ENCODE results near the gene IFNGR2. TPM values are rescaled to one million over a fixed set of nuclear protein-coding genes. Genes with fewer than 3 reads are reported as not detected.
"Not testable (repeated sequence)": the region's sequence is repeated elsewhere in the genome, so short reads cannot be mapped to it uniquely, and the experiment has no call there.

IFNGR2 gene
- total and polyA plus RNA-seq, 7 donors, result 11.7 to 42.9 (median 24.7) TPM

GRCh38 chr21:33359446-33359845 is 43.8 kb upstream of the IFNGR2 start:
- no peak overlapping the region for H3K4me3 ChIP-seq
- no peak overlapping the region for H3K27ac ChIP-seq
- WGBS, 3 donors, result 76 to 87% (median 83%) methylated on average over 4 of the region's 4 CpGs
- TF ChIP-seq CTCF (IDR thresholded peaks at IDR 0.05), result no peak
- H3K36me3 ChIP-seq (ENCODE audit: insufficient read depth in 1 of 2, low read depth in 1 of 2), result peaks cover 1 to 37% of the 10 kb centered on the region in 2 donors
- no peak for DNase-seq
- intact Hi-C loops (cut with DNase I), result no loop called here
- ATAC-seq, result no peak
- peaks cover 12% of the 10 kb centered on the region for H3K4me1 ChIP-seq
- H3K27me3 ChIP-seq (ENCODE audit: insufficient read depth in 3 of 3, low read length in 2 of 3), result no peaks in the 10 kb centered on the region
- no peaks in the 10 kb centered on the region for H3K9me3 ChIP-seq

- Histone ChIP-seq H3K27me3 (ENCODE audit: insufficient read depth in 3 of 3, low read length in 2 of 3) (no peaks in the 10 kb centered on the region), H3K27ac (peak overlapping the region; percentile 0), H3K36me3 (ENCODE audit: insufficient read depth in 1 of 2, low read depth in 1 of 2) (peaks cover 0 to 28% of the 10 kb centered on the region in 2 donors), H3K4me1 (peaks cover 12% of the 10 kb centered on the region), H3K9me3 (no peaks in the 10 kb centered on the region), H3K4me3 (no peak overlapping the region)
- DNase-seq (no peak), ATAC-seq (peak in 1 of 4 donors; percentile 20)
- 62 to 77% (median 73%) methylated on average over 6 of the region's 6 CpGs for WGBS, 3 donors
- intact Hi-C loops (cut with DNase I), result loop anchor here (5.0 kb wide), 2 partner anchors 87 to 163 kb away; no protein-coding TSS in a partner anchor
- TF ChIP-seq CTCF (IDR thresholded peaks at IDR 0.05), result no peak
These were observed 42.9 kb upstream of the IFNGR2 start for GRCh38 chr21:33360281-33360680.

DNA sequence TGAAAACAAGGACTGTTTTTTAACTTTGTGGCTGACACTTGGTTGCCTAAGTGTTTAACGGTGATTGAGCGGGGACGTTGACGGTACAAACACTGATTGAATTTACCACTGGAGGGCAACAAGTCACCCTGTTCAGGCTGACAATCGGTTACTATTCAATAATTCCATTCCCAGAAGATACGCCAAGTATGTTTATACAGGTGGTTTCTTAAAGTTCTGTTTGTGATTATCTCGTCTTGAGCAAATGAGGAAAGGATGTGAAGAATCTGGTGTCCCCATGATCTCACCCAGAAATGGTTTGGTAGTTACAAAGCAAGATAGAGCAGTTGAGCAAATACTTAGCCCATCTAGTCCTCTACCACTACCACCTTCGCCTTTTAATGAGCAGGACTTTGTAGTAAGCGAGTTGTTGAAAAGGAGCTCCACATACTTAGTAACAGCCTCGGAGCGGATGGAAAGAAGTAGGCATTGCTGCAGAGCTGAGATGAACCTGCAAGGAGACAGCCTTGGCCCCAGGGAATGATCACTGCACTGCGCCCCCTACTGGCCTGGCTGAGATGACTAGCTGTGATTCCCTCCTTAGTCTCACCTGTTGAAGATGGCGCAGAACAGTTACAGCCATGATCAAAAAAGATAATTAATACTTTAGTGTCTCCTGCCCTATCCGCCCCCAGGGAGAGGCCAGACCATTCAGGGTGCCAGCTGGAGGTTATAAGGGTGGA is 42.2 kb upstream of the IFNGR2 start:
- ATAC-seq (peak; percentile 92 to 94 (median 94)), DNase-seq (peak; percentile 73 to 81)
- TF ChIP-seq CTCF (IDR thresholded peaks at IDR 0.05), result peak; percentile 80
- 7 to 11% (median 9%) methylated on average over 14 of the region's 14 CpGs for WGBS, 3 donors
- H3K4me1 ChIP-seq, result peaks cover 12% of the 10 kb centered on the region
- intact Hi-C loops (cut with DNase I), result loop anchor here (5.0 kb wide), 2 partner anchors 86 to 164 kb away; no protein-coding TSS in a partner anchor
- H3K9me3 ChIP-seq, result no peaks in the 10 kb centered on the region
- H3K27ac ChIP-seq, result peak overlapping the region; percentile 0
- peak overlapping the region; percentile 41 for H3K4me3 ChIP-seq
- no peaks in the 10 kb centered on the region for H3K27me3 ChIP-seq (ENCODE audit: insufficient read depth in 3 of 3, low read length in 2 of 3)
- peaks cover 0 to 21% of the 10 kb centered on the region in 2 donors for H3K36me3 ChIP-seq (ENCODE audit: insufficient read depth in 1 of 2, low read depth in 1 of 2)

DNA sequence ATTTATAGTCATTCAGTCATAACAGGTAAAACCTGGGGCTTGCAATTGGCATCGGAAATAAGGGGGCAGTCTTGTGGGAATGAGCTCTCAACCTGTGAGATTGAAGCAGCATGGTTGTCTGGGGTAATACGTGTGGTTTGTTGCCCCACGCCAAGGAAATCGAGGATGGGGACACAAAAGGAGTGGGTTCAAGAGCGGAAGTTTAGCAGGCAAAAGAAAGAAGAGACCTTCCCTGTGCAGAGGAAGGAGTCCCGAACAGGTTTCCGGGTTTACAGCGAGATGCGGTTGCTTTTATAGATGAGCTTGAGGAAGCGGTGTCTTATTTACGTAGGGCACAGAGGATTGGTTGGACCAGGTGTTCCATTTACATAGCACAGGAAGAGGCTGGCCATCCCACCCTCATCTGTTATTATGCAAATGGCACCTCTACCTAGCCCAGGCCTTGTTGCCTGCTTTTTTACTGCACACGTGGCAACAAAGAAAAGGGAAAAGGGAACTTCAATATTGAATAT is 41.1 kb upstream of the IFNGR2 start:
- H3K9me3 ChIP-seq, result peaks cover 5% of the 10 kb centered on the region
- peaks cover 12% of the 10 kb centered on the region for H3K4me1 ChIP-seq
- H3K27ac ChIP-seq, result no peak overlapping the region
- no peaks in the 10 kb centered on the region for H3K27me3 ChIP-seq (ENCODE audit: insufficient read depth in 3 of 3, low read length in 2 of 3)
- ATAC-seq (peak in 3 of 4 donors; percentile 12 to 31 (median 25)), DNase-seq (no peak)
- peaks cover 0 to 10% of the 10 kb centered on the region in 2 donors for H3K36me3 ChIP-seq (ENCODE audit: insufficient read depth in 1 of 2, low read depth in 1 of 2)
- WGBS, 3 donors, result 36 to 40% (median 37%) methylated on average over 12 of the region's 12 CpGs
- intact Hi-C loops (cut with DNase I), result loop anchor here (5.0 kb wide), 2 partner anchors 85 to 165 kb away; no protein-coding TSS in a partner anchor
- H3K4me3 ChIP-seq, result peak overlapping the region; percentile 41
- TF ChIP-seq CTCF (IDR thresholded peaks at IDR 0.05), result no peak

GRCh38 chr21:33363911-33364609 is 39.2 kb upstream of the IFNGR2 start:
- H3K4me3 ChIP-seq; ATAC-seq; H3K27me3 ChIP-seq (ENCODE audit: insufficient read depth in 3 of 3, low read length in 2 of 3); H3K36me3 ChIP-seq (ENCODE audit: insufficient read depth in 1 of 2, low read depth in 1 of 2); DNase-seq; H3K27ac ChIP-seq: not testable (repeated sequence)
- Histone ChIP-seq H3K4me1 (peaks cover 12% of the 10 kb centered on the region), H3K9me3 (peaks cover 11% of the 10 kb centered on the region)
- intact Hi-C loops (cut with DNase I), result loop anchor here (5.0 kb wide), 2 partner anchors 83 to 167 kb away; no protein-coding TSS in a partner anchor
- 69 to 80% (median 72%) methylated on average over 10 of the region's 10 CpGs for WGBS, 3 donors

Measured in psoas muscle (tissue), 8 donors.